WTC11 (cell line): Measurements from ENCODE around the gene NCK1. TPM values are rescaled to one million over a fixed set of nuclear protein-coding genes. Genes with fewer than 3 reads are reported as not detected.

Experiments
- ATAC-seq: fragments of 200-7000 bp; cut with Tn5 transposase; 2 replicates; pipeline ENCODE4 v1.10.0; 2021; ENCODE audit warnings: mild to moderate bottlenecking, moderate library complexity
- CTCF ChIA-PET: fragments of 300-600 bp; sonication (Branson Sonifier 250); formaldehyde crosslinking; loops from one replicate; lab custom pipeline; 2021; ENCODE audit warnings: antibody characterized with exemption; lab: Charles Lee
- POLR2A ChIA-PET: fragments of 350-600 bp; sonication (Branson Sonifier 250); formaldehyde crosslinking; loops from one replicate; lab custom pipeline; 2021; ENCODE audit warnings: antibody characterized with exemption; lab: Charles Lee
- DNase-seq: peaks from one replicate; pipeline ENCODE4 v3.0.0; 2021; ENCODE audit warnings: low spot score
- H3K27ac Mint-ChIP-seq: 2 replicates; pipeline ENCODE4 v1.8.0; 2021; ENCODE audit warnings: mixed read lengths
- H3K27me3 Mint-ChIP-seq: 2 replicates; pipeline ENCODE4 v1.8.0; 2021; ENCODE audit warnings: low read depth, mild to moderate bottlenecking, moderate library complexity, mixed read lengths
- H3K36me3 Mint-ChIP-seq: 2 replicates; pipeline ENCODE4 v1.8.0; 2021; ENCODE audit warnings: mixed read lengths
- H3K4me1 Mint-ChIP-seq: 2 replicates; pipeline ENCODE4 v1.8.0; 2022; ENCODE audit warnings: mixed read lengths
- H3K4me3 Mint-ChIP-seq: 2 replicates; pipeline ENCODE4 v1.8.0; 2021; ENCODE audit warnings: mild to moderate bottlenecking, moderate library complexity, mixed read lengths
- H3K9me3 Mint-ChIP-seq: 2 replicates; pipeline ENCODE4 v1.8.0; 2021; ENCODE audit warnings: mixed read lengths
- FOXJ3 ChIP-seq: sonication (generic); formaldehyde crosslinking; IDR thresholded peaks from 2 replicates; pipeline ENCODE4 v1.9.0; 2021; ENCODE audit warnings: missing genetic modification reagents, mild to moderate bottlenecking, borderline replicate concordance
- GTF2I ChIP-seq: fragments of 250-450 bp; sonication (Bioruptor Pico); conservative IDR thresholded peaks from 2 replicates; pipeline ENCODE4 v1.4.0; 2021; ENCODE audit warnings: mild to moderate bottlenecking
- JUN ChIP-seq: sonication (generic); formaldehyde crosslinking; IDR thresholded peaks from 2 replicates; pipeline ENCODE4 v1.8.0; 2023; ENCODE audit warnings: mild to moderate bottlenecking, missing genetic modification reagents
- NFATC4 ChIP-seq: fragments of 250-450 bp; sonication (Bioruptor Pico); IDR thresholded peaks from 2 replicates; pipeline ENCODE4 v1.9.0; 2021; ENCODE audit warnings: mild to moderate bottlenecking
- RORB ChIP-seq: fragments of 250-450 bp; sonication (Bioruptor Pico); IDR thresholded peaks from 2 replicates; pipeline ENCODE4 v1.9.0; 2021; ENCODE audit warnings: mild to moderate bottlenecking
- ZNF219 ChIP-seq: sonication (generic); formaldehyde crosslinking; IDR thresholded peaks from 2 replicates; pipeline ENCODE4 v1.8.0; 2023; ENCODE audit warnings: missing genetic modification reagents, mild to moderate bottlenecking, borderline replicate concordance
- ZNF416 ChIP-seq: fragments of 250-450 bp; sonication (Bioruptor Pico); IDR thresholded peaks from 2 replicates; pipeline ENCODE4 v1.9.0; 2021; ENCODE audit warnings: mild to moderate bottlenecking, inconsistent platforms
- ZNF423 ChIP-seq: fragments of 250-450 bp; sonication (Bioruptor Pico); IDR thresholded peaks from 2 replicates; pipeline ENCODE4 v2.1.2; 2022; ENCODE audit warnings: mild to moderate bottlenecking, moderate library complexity
- ZNF671 ChIP-seq: fragments of 250-450 bp; sonication (Bioruptor Pico); IDR thresholded peaks from 2 replicates; pipeline ENCODE4 v1.8.0; 2021; ENCODE audit warnings: mild to moderate bottlenecking
- total RNA-seq: library from RNA; stranded (reverse); gene quantifications from 3 replicates; pipeline ENCODE4 v1.2.3, GENCODE V29; 2021
- TF ChIP-seq, protein P1 (sequence below): fragments of 250-450 bp; sonication (Bioruptor Pico); IDR thresholded peaks from 2 replicates; pipeline ENCODE4 v1.9.0; 2021; ENCODE audit warnings: mild to moderate bottlenecking
- TF ChIP-seq, protein P2 (sequence below): sonication (generic); formaldehyde crosslinking; IDR thresholded peaks from 2 replicates; pipeline ENCODE4 v1.8.1; 2023; ENCODE audit warnings: mild to moderate bottlenecking, missing genetic modification reagents, moderate library complexity
- TF ChIP-seq, protein P3 (sequence below): sonication (generic); formaldehyde crosslinking; IDR thresholded peaks from 2 replicates; pipeline ENCODE4 v1.8.0; 2022; ENCODE audit warnings: missing genetic modification reagents
- TF ChIP-seq, protein P4 (sequence below): fragments of 250-450 bp; sonication (Bioruptor Pico); IDR thresholded peaks from 2 replicates; pipeline ENCODE4 v1.8.0; 2021; ENCODE audit warnings: mild to moderate bottlenecking
- TF ChIP-seq, protein P5 (sequence below): fragments of 250-450 bp; sonication (Bioruptor Pico); IDR thresholded peaks from 2 replicates; pipeline ENCODE4 v1.9.0; 2021; ENCODE audit warnings: mild to moderate bottlenecking, borderline replicate concordance
- TF ChIP-seq, protein P6 (sequence below): sonication (generic); formaldehyde crosslinking; IDR thresholded peaks from 2 replicates; pipeline ENCODE4 v1.8.0; 2023; ENCODE audit warnings: missing genetic modification reagents, mild to moderate bottlenecking, borderline replicate concordance
- TF ChIP-seq, protein P7 (sequence below): fragments of 250-450 bp; sonication (Bioruptor Pico); IDR thresholded peaks from 2 replicates; pipeline ENCODE4 v2.1.2; 2022; ENCODE audit warnings: mild to moderate bottlenecking, moderate library complexity

Gene NCK1
- total RNA-seq, 1 experiment from 2014 or later: 28.9 TPM

DNA sequence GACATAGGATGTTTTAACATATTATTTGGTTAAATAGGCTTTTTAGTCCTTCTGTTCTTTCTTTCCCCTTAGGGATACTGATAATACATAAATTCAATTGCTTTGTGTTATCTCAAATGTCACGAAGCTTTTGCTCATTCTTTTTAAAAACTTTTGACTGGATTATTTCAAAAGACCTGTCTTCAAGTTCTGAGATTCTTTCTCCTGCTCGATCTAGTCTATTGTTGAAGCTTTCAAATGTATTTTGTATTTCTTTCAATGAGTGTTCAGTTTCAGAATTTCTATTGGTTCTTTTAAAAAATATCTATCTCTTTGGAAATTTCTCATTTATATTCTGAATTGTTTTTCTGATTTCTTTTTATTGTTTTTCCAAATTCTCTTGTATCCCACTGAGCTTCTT is 112.7 kb downstream of the NCK1 start:
- ATAC-seq (no peak), DNase-seq (no peak)
- POLR2A ChIA-PET: interaction anchor here (1.2 kb wide), 1 partner anchor 135 kb away, joined by 4 read pairs; no protein-coding TSS in a partner anchor
- Mint-ChIP-seq H3K9me3 (peaks cover 24% of the 10 kb centered on the region), H3K36me3 (peaks cover 9% of the 10 kb centered on the region; the same call in 1 of the 2 replicates), H3K4me1 (peaks cover 4% of the 10 kb centered on the region), H3K27me3 (no peaks in the 10 kb centered on the region), H3K4me3 (no peak overlapping the region), H3K27ac (no peak overlapping the region)
- CTCF ChIA-PET: no interaction called here
- TF ChIP-seq NFATC4 (CRISPR knock-in tag) (no peak), ZNF416 (no peak), ZNF423 (CRISPR knock-in tag) (no peak), ZNF219 (no peak), GTF2I (CRISPR knock-in tag) (no peak), JUN (CRISPR knock-in tag) (no peak), RORB (CRISPR knock-in tag) (no peak)
- TF ChIP-seq, protein P1, sequence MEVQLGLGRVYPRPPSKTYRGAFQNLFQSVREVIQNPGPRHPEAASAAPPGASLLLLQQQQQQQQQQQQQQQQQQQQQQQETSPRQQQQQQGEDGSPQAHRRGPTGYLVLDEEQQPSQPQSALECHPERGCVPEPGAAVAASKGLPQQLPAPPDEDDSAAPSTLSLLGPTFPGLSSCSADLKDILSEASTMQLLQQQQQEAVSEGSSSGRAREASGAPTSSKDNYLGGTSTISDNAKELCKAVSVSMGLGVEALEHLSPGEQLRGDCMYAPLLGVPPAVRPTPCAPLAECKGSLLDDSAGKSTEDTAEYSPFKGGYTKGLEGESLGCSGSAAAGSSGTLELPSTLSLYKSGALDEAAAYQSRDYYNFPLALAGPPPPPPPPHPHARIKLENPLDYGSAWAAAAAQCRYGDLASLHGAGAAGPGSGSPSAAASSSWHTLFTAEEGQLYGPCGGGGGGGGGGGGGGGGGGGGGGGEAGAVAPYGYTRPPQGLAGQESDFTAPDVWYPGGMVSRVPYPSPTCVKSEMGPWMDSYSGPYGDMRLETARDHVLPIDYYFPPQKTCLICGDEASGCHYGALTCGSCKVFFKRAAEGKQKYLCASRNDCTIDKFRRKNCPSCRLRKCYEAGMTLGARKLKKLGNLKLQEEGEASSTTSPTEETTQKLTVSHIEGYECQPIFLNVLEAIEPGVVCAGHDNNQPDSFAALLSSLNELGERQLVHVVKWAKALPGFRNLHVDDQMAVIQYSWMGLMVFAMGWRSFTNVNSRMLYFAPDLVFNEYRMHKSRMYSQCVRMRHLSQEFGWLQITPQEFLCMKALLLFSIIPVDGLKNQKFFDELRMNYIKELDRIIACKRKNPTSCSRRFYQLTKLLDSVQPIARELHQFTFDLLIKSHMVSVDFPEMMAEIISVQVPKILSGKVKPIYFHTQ: no peak
- TF ChIP-seq, protein P2, sequence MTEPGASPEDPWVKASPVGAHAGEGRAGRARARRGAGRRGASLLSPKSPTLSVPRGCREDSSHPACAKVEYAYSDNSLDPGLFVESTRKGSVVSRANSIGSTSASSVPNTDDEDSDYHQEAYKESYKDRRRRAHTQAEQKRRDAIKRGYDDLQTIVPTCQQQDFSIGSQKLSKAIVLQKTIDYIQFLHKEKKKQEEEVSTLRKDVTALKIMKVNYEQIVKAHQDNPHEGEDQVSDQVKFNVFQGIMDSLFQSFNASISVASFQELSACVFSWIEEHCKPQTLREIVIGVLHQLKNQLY (CRISPR knock-in tag): no peak
- TF ChIP-seq, protein P3, sequence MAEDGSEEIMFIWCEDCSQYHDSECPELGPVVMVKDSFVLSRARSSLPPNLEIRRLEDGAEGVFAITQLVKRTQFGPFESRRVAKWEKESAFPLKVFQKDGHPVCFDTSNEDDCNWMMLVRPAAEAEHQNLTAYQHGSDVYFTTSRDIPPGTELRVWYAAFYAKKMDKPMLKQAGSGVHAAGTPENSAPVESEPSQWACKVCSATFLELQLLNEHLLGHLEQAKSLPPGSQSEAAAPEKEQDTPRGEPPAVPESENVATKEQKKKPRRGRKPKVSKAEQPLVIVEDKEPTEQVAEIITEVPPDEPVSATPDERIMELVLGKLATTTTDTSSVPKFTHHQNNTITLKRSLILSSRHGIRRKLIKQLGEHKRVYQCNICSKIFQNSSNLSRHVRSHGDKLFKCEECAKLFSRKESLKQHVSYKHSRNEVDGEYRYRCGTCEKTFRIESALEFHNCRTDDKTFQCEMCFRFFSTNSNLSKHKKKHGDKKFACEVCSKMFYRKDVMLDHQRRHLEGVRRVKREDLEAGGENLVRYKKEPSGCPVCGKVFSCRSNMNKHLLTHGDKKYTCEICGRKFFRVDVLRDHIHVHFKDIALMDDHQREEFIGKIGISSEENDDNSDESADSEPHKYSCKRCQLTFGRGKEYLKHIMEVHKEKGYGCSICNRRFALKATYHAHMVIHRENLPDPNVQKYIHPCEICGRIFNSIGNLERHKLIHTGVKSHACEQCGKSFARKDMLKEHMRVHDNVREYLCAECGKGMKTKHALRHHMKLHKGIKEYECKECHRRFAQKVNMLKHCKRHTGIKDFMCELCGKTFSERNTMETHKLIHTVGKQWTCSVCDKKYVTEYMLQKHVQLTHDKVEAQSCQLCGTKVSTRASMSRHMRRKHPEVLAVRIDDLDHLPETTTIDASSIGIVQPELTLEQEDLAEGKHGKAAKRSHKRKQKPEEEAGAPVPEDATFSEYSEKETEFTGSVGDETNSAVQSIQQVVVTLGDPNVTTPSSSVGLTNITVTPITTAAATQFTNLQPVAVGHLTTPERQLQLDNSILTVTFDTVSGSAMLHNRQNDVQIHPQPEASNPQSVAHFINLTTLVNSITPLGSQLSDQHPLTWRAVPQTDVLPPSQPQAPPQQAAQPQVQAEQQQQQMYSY (CRISPR knock-in tag): no peak
- TF ChIP-seq, protein P4, sequence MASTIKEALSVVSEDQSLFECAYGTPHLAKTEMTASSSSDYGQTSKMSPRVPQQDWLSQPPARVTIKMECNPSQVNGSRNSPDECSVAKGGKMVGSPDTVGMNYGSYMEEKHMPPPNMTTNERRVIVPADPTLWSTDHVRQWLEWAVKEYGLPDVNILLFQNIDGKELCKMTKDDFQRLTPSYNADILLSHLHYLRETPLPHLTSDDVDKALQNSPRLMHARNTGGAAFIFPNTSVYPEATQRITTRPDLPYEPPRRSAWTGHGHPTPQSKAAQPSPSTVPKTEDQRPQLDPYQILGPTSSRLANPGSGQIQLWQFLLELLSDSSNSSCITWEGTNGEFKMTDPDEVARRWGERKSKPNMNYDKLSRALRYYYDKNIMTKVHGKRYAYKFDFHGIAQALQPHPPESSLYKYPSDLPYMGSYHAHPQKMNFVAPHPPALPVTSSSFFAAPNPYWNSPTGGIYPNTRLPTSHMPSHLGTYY: no peak
- TF ChIP-seq, protein P5, sequence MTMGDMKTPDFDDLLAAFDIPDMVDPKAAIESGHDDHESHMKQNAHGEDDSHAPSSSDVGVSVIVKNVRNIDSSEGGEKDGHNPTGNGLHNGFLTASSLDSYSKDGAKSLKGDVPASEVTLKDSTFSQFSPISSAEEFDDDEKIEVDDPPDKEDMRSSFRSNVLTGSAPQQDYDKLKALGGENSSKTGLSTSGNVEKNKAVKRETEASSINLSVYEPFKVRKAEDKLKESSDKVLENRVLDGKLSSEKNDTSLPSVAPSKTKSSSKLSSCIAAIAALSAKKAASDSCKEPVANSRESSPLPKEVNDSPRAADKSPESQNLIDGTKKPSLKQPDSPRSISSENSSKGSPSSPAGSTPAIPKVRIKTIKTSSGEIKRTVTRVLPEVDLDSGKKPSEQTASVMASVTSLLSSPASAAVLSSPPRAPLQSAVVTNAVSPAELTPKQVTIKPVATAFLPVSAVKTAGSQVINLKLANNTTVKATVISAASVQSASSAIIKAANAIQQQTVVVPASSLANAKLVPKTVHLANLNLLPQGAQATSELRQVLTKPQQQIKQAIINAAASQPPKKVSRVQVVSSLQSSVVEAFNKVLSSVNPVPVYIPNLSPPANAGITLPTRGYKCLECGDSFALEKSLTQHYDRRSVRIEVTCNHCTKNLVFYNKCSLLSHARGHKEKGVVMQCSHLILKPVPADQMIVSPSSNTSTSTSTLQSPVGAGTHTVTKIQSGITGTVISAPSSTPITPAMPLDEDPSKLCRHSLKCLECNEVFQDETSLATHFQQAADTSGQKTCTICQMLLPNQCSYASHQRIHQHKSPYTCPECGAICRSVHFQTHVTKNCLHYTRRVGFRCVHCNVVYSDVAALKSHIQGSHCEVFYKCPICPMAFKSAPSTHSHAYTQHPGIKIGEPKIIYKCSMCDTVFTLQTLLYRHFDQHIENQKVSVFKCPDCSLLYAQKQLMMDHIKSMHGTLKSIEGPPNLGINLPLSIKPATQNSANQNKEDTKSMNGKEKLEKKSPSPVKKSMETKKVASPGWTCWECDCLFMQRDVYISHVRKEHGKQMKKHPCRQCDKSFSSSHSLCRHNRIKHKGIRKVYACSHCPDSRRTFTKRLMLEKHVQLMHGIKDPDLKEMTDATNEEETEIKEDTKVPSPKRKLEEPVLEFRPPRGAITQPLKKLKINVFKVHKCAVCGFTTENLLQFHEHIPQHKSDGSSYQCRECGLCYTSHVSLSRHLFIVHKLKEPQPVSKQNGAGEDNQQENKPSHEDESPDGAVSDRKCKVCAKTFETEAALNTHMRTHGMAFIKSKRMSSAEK (CRISPR knock-in tag): no peak

DNA sequence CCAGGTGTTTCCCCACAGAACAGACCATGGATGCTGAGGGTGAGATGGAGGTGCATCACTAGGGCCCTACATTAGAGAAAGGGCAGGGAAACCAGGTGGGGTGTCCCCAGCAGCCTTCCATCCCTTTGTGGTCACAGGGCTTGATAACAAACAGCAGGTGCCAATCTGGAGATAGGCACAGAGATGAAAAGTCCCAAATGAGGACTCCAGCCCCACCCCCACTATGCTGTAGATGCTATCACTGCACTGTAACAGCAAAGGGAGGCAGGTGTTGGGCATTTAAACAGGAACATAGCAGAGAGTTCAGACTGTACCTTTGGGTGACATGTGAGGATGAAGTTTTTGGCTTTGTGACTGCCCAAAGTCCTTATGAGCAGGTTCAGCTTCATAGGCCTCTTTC is 117.2 kb downstream of the NCK1 start:
- no peaks in the 10 kb centered on the region for H3K27me3 Mint-ChIP-seq
- POLR2A ChIA-PET: no interaction called here
- H3K36me3 Mint-ChIP-seq: peaks cover 3% of the 10 kb centered on the region; the same call in 1 of the 2 replicates
- no peak overlapping the region for H3K4me3 Mint-ChIP-seq
- H3K9me3 Mint-ChIP-seq: peaks cover 9% of the 10 kb centered on the region
- CTCF ChIA-PET: no interaction called here
- no peak for DNase-seq
- no peak overlapping the region for H3K27ac Mint-ChIP-seq
- no peak for ATAC-seq
- H3K4me1 Mint-ChIP-seq: no peaks in the 10 kb centered on the region
- TF ChIP-seq FOXJ3 (no peak), ZNF671 (no peak)
- TF ChIP-seq, protein P6, sequence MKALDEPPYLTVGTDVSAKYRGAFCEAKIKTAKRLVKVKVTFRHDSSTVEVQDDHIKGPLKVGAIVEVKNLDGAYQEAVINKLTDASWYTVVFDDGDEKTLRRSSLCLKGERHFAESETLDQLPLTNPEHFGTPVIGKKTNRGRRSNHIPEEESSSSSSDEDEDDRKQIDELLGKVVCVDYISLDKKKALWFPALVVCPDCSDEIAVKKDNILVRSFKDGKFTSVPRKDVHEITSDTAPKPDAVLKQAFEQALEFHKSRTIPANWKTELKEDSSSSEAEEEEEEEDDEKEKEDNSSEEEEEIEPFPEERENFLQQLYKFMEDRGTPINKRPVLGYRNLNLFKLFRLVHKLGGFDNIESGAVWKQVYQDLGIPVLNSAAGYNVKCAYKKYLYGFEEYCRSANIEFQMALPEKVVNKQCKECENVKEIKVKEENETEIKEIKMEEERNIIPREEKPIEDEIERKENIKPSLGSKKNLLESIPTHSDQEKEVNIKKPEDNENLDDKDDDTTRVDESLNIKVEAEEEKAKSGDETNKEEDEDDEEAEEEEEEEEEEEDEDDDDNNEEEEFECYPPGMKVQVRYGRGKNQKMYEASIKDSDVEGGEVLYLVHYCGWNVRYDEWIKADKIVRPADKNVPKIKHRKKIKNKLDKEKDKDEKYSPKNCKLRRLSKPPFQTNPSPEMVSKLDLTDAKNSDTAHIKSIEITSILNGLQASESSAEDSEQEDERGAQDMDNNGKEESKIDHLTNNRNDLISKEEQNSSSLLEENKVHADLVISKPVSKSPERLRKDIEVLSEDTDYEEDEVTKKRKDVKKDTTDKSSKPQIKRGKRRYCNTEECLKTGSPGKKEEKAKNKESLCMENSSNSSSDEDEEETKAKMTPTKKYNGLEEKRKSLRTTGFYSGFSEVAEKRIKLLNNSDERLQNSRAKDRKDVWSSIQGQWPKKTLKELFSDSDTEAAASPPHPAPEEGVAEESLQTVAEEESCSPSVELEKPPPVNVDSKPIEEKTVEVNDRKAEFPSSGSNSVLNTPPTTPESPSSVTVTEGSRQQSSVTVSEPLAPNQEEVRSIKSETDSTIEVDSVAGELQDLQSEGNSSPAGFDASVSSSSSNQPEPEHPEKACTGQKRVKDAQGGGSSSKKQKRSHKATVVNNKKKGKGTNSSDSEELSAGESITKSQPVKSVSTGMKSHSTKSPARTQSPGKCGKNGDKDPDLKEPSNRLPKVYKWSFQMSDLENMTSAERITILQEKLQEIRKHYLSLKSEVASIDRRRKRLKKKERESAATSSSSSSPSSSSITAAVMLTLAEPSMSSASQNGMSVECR (CRISPR knock-in tag): no peak
- TF ChIP-seq, protein P7, sequence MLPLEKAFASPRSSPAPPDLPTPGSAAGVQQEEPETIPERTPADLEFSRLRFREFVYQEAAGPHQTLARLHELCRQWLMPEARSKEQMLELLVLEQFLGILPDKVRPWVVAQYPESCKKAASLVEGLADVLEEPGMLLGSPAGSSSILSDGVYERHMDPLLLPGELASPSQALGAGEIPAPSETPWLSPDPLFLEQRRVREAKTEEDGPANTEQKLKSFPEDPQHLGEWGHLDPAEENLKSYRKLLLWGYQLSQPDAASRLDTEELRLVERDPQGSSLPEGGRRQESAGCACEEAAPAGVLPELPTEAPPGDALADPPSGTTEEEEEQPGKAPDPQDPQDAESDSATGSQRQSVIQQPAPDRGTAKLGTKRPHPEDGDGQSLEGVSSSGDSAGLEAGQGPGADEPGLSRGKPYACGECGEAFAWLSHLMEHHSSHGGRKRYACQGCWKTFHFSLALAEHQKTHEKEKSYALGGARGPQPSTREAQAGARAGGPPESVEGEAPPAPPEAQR (CRISPR knock-in tag): no peak
